Stimulated activated CD4-positive, alpha-beta T cell treated with anti-CD3 and anti-CD28 coated beads, Interleukin-4, amount 100 ng/mL, for 1 hour (primary cell): Measurements from ENCODE around the gene HIC1.

Source experiments
- DNase-seq: peaks from one replicate; pipeline ENCODE4 v3.0.0-alpha.2; 2020

Gene HIC1

DNA sequence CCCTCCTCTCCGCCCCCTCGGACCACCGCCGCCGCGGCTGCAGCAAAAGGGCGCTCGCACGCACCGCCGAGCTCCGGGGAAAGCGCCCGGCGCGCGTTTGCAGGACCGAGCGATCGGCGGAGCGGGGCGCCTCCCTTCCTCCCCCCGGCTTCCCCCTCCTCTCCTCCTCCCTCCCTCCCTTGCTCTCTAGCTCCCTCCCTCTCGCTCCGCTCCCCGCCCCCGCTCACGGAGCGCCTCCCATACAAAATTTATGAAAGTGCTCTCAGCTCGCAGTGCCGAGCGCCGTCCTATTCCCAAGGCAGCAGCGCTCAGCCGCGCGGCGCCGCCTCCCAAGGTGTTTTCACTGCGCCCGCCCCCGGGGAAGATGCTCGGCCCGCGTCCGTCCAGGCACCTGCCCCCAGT is 29.7 kb upstream of the HIC1 start, which contains the start of gene RTN4RL1:
TSS of gene RTN4RL1 (minus strand) at position 115 of the 402 bp plus-strand sequence. CDS start 469 bp downstream, outside the sequence.
- peak; percentile 71 for DNase-seq

DNA sequence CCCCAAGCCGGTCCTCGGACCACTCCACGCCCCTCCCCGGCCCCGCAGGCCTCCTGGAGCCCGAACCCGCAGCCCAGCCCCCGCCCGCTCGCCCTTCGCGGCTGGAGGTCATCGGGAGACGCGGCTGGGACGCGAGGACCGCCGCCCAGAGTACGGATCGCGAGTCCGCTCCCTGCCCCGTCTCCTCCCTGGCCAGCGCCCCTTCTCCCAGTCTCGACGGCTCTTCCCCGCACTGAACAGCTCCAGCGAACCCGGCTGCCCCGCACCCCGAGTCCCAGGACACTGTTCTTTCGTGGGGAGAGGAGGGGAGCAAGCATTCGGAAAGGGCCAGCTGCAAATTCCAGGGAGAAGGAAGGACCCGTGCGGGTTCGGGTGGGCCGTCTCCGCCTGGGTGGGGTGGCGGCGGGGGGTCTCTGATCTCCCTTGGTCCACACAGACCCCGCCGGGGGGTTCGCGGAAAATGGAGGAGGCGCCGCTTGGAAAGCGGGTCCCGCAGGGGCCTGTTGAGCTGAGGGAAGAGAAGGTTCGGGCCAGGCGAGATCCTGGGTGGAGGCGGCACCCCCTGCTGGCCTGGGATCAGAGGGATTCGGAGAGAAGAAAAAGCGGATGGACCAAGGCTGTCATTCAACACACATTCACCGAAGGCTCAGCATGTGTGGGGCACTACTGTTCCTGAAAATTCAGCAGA is 29.1 kb upstream of the HIC1 start:
- DNase-seq, result peak; percentile 32

DNA sequence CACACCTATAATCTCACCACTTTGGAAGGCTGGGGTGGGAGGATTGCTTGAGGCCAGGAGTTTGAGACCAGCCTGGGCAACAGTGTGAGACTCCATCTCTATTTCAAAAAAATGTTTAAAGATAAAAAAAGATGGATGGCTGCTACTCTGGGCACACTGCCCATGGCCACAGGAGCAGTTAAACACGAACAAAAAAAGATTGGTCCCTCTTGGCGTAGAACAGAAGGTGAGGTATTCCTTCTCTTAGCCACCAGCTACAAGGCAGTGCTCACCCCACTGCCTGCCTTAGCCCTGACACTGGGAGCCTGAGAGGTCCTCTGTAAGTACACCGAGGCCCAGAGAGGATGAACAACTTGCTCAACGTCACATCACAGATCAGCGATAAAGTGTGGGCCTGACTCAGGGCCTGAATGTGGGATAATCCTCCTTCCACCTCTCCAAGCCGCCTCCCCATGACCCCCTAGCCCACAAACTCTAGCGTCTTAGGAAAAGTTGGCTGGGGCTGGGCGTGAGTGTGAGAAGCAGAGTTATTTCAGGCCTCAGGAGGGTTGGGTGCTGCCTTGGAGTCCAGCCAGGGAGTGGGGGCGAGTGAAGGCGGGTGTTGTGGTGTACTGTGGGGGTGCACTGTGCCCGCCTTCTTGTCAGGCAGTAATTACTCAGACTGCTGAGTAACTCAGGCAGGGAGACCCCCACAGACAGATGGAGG is 27.2 kb upstream of the HIC1 start:
- DNase-seq, result no peak

DNA sequence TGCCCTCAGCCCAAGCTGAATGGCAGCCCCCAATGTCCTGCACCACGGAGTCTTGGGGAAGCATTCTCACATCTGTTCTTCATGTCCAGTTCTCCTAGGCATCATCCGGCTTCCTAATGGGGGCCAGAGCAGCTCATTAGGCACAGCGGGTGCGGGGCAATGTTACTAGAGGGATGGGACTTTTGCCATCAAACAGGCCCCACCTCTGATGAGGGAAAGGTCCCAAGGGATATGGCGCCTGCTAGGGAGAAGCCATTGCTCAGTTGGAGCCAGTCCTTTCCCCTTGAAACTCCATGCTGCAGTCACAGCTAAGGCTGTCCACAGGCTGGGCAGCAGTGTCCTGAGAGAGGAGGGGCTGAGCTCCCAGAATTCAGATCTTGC is 26.7 kb upstream of the HIC1 start:
- no peak for DNase-seq

DNA sequence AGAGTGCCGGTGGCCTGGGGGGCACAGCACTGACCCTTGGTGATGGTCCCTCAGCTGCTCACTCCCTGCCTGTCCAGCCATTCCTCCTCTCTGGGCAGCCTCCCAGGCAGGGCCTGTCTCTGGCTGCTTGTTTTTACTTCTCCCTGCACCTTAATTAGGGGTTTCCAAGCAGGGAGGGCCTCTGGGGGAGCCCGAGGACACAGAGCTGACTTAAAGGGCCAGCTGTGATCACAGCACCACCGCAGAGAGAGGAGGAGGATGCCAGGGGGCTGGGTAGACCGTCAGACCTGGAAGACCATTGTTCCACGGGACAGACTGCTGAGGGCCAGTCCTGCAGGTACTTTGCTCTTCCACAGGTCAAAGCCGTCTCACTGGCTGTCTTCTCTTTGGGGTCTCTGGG is 26.2 kb upstream of the HIC1 start:
- DNase-seq, result no peak

DNA sequence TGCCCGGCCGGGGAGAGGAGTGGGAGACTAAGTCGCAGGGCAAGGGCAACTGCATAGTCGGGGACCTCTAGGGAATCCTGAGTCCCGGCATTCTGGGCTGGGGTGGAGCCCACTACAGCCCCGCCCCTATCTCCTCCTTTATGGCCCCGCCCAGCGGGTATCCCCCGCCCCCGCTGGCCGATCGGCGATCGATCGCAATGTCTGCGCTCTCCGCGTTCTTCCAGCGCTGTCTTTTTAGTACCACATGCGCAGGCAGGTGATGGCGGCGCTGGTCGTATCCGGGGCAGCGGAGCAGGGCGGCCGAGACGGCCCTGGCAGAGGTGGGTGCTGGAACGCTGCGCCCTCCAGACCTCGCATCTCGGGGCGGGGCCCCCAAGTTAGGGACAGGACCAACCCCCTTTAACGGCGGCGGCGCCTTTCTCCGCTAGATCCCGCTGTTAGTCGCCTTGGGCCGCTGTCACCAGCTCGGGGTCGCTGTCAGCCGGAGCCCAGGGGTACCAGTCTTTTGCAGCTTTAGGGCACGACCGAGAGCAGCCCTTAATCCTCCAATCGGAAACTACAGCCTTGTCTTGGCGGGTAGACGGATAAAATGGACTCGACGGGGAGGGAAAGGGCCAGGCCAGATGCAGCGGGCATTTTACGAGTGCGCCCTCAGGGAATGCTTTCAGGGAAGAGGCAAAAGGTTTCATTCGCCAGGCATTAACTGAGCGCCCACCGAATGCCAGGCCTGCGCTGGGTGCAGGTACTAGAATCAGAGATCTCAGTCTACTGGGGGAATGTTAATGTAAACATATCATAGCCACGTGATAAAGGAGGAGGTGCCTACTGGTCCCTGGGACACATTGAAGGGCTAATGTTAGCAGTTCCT is 24.8 kb upstream of the HIC1 start, which contains the start of gene DPH1:
TSS of gene DPH1 (plus strand) at position 243 of the 868 bp plus-strand sequence. CDS start at position 260, 17 bp downstream.
- peak; percentile 88 for DNase-seq

DNA sequence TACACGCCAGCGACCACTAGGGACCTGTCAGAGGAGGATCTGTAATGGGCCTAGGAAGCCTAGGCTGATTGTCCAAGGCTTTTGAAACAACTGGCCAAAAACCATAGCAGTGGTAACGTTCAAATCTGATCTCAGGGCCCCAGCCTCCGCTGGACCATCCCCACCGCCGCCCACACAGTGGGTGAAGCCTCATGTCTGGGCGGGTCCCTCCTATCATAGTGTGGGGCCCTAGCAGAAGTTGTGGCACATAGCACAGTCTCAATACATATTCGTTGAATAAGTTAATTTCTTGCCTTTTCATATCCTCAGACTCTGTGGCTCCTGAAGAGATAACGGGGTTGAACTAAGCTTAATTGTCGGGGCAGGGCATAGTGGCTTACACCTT is 24.1 kb upstream of the HIC1 start:
- peak; percentile 49 for DNase-seq

DNA sequence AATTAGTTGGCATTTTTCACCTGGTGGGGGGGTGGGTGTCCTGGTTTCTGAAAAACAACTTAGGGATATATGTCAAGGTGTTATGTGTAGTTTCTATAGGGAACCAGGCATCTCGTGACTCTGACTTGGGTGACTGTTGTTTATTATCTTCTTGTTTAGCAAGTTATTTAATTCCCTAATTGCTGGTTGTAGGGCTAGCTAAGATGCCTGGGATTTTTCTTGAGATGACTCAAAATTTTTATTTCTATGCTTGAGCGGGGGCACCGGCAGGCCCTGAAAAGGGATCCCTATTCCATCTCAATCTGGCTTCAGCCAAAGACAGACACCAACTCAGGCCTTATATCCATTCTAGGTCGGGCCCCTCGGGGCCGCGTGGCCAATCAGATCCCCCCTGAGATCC is 21.8 kb upstream of the HIC1 start:
- DNase-seq, result no peak

DNA sequence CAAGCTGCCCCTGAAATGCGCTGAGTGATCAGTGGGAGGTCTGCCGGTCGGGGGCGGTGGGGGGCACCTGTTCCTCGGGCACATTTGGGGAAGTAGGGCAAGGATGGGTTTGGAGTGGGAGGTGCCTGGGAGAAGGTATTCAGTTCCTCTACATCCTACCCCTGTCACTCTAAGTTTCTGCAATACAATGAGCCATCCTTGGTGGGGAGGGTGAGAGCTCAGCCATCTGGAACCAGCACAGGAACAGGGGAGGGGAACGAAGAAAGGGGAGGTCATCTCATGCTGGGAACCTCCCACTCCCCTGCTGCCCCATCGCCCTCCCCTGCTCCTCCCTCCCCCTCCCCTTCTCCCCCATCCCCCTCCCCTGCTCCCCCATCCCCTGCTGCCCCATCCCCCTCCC is 20.7 kb upstream of the HIC1 start:
- no peak for DNase-seq

DNA sequence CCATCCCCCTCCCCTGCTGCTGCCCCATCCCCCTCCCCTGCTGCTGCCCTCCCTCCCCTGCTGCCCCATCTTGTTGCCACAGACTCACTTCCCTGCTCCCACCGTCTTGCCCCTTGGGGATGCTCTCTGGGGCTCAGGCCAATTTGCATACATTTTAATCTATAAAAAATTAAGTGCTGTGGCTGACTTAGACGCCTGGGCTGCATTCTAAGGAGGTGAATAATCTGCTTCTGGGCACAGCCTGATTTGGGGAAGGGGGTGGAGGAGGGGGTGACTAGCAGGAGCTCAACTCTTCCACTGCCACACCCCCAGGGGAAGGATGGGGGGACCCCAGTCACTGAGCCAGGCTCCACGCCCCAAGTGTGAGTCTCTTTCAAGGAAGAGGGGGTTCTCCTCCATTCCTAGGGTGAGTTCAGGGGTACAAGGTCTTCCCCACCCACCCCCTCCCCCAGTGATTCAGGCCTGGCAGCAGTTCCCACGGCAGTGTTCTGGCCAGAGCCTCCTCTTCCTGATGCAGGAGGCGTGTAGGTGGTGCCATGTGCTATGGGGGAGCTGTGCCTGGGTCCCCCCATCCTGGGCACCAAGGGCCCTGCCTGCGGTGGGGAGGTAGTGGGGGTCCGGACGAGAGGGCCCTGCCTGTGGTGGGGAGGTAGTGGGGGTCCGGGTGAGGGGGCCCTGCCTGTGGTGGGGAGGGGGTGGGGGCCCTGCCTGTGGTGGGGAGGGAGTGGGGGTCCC is 19.9 kb upstream of the HIC1 start:
- no peak for DNase-seq

DNA sequence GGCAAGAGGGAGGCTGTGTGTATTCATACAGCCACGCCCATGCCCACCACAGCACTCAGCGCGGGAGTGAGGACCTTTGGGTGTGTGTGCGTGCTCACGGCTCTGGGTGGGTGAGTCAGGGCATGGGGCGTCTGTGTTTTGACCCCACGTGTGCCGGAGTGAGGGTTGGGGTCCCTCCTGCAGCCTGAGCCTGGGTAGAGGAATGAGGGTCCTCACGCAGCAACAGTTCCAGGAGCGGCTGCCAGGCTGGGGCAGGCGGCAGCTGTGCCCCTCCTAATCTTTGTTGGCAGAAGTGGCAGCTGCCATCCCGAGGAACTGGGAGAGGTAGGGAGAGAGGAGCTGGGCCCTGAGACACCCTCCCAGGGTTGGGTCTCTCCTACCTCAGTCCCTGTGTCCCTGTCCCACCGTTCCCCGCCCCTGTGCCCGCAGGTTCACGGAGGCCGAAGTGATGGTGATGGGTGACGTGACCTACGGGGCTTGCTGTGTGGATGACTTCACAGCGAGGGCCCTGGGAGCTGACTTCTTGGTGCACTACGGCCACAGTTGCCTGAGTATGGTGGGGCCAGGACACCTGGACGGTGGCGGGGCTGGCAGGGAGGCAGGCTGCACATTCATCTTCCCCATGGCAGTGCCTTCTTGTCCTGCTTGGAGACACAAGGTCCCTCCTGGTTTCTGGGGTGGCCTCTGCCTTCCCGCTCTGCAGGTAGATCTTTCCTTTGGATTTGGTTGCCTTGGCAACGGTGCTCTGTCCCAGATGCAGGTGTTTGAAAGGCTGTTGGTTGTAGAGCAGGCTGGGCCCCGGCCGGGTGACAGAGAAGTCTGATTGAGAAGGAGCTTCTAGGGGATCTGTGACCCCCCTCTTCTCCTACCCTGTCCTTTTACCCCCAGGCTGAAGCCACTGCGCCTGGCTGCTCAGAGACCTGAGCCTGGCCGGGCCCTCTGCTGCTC is 19.1 kb upstream of the HIC1 start:
- no peak for DNase-seq

DNA sequence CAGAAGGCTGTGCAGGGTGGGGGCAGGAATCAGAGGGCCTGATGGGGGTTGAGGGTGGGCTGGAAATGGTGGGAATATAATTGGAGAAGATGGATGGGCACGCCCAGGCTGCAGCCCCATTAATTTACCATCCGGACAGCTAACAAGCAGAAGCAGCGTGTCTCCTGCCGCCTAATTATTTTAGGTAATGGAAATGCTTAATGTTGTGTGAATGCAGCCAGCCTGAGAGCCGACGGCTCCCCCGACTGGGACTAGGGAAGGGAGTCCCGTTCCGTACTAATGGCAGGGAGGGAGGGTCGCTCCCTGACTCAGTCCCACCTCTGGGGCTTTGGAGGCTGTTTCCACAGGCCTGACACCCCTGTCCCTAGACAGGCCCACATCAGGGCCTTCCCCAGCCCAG is 17.7 kb upstream of the HIC1 start:
- no peak for DNase-seq

DNA sequence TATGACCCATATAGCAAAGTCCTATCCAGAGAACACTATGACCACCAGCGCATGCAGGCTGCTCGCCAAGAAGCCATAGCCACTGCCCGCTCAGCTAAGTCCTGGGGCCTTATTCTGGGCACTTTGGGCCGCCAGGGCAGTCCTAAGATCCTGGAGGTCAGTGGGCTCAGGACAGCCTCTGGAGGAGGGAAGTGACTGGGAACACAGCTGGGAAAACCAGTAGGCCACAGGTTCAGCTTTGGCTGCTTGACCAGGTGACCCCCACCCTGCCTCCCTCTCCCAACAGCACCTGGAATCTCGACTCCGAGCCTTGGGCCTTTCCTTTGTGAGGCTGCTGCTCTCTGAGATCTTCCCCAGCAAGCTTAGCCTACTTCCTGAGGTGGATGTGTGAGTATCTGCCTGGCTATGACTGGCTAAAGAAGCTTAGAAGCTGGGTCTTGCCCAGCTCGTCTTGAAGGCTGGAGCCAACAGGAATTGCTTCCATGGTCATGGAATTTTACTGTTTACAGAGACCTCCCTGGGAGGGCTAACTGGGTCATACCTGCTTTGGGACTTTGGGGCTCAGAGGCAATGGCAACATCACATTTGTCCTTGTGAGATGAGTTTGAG is 14.6 kb upstream of the HIC1 start:
- DNase-seq, result no peak

DNA sequence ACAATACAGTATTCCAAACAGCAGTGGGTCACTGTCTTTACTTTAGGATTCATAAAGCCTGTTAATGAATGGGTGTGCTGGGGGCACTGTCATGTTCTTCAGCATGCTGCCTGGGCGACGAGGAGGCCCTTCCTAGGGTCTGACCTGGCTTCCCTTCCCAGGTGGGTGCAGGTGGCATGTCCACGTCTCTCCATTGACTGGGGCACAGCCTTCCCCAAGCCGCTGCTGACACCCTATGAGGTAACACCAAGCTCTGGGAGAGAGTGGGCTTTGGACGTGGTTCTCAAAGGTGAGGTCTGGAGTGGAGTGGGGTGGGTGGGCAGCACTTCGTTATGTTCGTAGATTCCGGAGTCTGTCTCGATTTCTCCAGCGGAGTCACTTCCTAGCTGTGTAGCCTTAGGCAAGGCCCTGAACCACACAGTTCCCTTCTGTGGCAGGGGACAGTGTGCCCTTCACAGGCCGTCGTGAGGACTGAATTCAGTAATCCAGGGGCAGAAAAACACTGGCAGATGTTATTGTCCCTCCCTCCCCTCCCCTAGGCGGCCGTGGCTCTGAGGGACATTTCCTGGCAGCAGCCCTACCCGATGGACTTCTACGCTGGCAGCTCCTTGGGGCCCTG is 13.9 kb upstream of the HIC1 start:
- DNase-seq, result no peak

DNA sequence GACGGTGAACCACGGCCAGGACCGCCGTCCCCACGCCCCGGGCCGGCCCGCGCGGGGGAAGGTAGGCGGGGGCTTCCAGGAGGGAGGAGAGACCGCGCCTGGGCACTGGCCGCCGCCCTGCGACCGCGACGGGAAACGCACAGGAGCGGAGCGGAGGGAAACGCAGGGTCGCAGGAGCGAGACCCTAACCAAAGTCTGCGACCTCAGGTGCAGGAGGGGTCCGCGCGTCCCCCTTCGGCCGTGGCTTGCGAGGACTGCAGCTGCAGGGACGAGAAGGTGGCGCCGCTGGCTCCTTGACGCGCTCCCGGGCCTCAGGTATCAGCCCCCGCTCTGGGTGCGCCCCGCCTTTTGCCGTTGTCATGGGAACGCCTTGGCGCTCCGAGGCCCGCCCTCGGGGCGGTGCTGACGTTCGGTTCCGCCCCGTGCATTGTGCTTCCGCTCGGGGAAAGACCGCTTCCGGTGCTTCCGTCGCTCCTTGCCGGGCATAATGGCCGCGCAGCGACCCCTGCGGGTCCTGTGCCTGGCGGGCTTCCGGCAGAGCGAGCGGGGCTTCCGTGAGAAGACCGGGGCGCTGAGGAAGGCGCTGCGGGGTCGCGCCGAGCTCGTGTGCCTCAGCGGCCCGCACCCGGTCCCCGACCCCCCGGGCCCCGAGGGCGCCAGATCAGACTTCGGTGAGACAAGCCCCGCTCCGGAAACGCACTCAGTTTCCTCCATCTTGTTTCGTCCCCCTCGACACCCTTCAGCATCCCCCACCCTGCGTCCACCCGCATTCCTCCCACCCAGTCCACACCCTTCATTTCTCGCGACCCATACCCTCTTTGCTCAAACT is 13.1 kb upstream of the HIC1 start, which contains the start of gene OVCA2:
TSS of gene OVCA2 (plus strand) at position 462 of the 829 bp plus-strand sequence. CDS start at position 488, 26 bp downstream.
- peak; percentile 99 for DNase-seq

DNA sequence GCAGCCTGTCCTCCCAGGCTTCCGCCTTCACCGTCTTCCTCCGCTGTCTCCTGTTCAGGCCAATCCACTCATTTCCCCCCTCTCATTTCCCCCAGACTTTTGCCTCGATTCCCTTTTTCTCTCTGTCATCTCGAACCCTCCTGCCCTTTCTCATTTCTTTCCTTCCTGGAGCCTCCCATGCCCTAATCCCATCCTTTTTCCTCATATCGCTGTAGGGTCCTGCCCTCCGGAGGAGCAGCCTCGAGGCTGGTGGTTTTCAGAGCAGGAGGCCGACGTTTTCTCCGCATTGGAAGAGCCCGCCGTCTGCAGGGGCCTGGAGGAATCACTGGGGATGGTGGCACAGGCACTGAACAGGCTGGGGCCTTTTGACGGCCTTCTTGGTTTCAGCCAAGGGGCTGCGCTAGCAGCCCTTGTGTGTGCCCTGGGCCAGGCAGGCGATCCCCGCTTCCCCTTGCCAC is 12.5 kb upstream of the HIC1 start:
- DNase-seq, result no peak

DNA sequence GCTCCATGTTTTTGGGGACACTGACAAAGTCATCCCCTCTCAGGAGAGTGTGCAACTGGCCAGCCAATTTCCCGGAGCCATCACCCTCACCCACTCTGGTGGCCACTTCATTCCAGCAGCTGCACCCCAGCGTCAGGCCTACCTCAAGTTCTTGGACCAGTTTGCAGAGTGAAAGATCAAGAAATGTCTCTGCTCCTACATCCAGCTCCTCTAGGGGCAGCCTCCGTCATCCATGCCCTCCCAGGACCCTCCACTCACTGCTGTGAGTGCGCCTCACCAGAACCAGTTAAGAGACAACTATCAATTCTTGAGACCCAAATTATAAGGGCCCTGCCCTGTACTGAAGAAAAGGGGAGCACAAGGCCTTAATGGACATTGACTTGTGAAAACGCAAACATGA is 12.0 kb upstream of the HIC1 start:
- no peak for DNase-seq

DNA sequence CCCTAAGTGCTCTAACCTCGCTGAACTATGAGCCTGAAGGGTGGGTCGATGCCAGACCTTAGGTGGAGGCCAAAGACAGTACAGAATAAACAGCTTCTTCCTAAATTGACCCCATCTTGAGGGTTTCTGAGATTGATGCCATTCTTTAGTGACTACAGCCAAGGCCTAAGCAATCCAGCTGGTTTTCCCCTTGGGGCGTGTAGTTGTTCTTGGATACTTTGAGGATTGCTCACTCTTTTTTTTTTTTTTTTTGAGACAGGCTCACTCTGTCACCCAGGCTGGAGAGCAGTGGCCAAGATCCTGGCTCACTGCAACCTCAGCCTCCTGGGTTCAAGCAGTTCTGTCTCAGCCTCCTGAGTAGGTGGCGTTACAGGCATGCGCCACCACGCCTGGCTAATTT is 11.1 kb upstream of the HIC1 start:
- DNase-seq, result no peak

DNA sequence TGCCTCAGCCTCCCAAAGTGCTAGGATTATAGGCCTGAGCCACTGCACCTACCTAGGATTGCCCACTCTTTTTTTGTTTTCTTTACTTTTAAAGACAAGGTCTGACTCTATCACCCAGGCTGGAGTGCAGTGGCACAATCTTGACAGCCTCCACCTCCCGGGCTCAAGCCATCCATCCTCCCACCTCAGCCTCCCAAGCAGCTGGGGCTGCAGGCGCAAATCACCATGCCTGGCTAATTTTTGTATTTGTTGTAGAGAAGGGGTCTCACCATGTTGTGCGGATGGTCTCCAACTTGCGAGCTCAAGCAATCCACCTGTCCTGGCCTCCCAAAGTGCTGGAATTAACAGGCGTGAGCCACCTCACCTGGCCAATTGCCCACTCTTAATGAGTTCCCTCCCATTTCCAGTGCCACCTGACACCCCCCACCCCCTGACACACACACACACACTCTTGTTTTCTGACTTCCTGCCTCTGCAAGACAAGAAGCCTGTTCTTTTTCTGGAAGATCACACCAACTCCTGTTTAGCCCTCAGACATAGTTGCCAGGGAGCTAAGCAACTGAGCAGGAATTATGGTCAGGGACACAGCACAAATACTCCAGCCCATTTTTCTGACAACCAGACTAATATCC is 10.5 kb upstream of the HIC1 start:
- DNase-seq, result no peak
